Activated T-helper 1 cell treated with anti-CD3 and anti-CD28 coated beads, Interleukin-2, amount 50 U/mL, for 16 hours (primary cell): ENCODE results near the gene DNAH9.

Experiments
- DNase-seq, 2 donors: peaks; one replicate each; pipeline ENCODE4 v3.0.0-alpha.2; 2020; ENCODE audit warnings: low read depth in 1 of 2, low spot score in 1 of 2

The DNAH9 gene

GRCh38 chr17:11757815-11758214 lies 159.5 kb downstream of the DNAH9 start:
- no peak for DNase-seq

GRCh38 chr17:11768106-11768505 lies 169.8 kb downstream of the DNAH9 start:
- no peak for DNase-seq

DNA sequence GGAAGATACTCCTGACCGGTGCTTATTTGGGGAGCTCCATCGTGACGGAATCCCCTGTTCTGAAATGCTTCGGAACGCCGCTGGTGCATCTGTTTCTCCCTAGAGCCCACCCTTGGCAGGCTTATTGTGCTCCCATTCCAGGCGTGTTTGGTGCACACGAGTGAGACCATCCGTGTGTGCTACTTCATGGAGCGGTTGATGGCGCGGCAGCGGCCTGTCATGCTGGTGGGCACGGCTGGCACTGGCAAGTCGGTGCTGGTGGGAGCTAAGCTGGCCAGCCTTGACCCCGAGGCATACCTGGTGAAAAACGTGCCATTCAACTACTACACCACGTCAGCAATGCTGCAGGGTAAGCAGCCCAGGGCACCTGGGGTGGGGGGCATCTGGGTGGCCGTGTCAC lies 170.7 kb downstream of the DNAH9 start:
- no peak for DNase-seq

DNA sequence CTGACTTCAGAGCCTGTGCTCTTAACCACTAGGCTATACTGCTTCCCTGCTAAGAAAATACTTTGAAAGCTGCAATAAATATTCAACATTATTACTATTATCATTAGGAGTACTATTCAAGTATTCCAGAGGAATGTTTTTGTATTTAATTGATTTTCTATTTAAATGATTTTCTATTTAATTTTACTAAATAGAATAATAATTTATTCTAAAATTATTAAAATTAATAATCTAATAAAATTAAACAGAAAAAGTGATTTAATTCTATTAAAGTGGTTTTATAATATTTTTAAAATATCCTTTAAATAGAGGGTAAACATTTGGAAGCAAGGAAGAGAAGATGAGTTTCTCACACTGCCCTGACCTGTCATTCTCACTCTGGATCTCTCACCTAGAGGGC lies 173.8 kb downstream of the DNAH9 start:
- DNase-seq, result no peak

- no peak for DNase-seq
Measured at GRCh38 chr17:11779892-11780291, 181.6 kb downstream of the DNAH9 start.

DNA sequence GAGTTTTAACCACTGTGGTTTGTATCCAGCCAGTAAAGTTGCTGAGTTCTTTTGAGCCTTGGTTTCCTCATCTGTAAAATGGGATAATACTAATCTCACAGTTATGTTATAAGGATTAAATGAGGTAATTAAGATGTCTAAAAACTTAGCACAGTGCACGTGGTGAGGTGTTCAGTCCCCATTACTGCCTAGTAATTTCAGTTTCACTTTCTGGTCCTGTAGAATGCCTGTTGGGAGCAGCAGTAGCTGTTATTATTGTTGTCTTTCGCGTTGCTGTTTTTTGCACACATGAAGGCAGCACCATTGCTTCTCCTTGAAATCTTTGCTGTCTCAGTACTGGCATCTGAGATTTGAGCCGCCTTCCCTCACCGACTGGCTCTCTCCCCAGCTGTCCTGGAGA lies 182.4 kb downstream of the DNAH9 start:
- DNase-seq, result no peak

- DNase-seq, result no peak
Measured at GRCh38 chr17:11786711-11787438, 188.6 kb downstream of the DNAH9 start.

DNA sequence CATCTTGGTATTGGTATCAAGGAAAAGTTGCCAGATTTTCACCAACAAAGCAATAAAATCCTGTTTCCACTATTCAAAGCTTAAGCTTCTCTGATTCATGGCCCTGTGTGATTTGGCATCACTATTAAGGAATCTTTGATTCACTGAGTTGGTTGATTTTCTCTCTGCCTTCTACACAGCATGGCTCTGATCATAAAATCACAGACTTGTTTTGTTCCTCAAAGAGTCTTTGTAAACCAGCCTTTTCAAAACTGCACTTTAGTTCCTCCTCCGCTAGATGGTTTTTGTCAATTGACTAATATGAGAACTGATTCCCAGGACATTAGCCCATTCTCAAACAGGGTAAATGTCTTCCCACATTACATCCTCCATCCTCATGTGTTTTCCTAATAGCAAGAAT lies 197.6 kb downstream of the DNAH9 start:
- DNase-seq, result no peak

GRCh38 chr17:11797803-11798202 lies 199.5 kb downstream of the DNAH9 start:
- no peak for DNase-seq

DNA sequence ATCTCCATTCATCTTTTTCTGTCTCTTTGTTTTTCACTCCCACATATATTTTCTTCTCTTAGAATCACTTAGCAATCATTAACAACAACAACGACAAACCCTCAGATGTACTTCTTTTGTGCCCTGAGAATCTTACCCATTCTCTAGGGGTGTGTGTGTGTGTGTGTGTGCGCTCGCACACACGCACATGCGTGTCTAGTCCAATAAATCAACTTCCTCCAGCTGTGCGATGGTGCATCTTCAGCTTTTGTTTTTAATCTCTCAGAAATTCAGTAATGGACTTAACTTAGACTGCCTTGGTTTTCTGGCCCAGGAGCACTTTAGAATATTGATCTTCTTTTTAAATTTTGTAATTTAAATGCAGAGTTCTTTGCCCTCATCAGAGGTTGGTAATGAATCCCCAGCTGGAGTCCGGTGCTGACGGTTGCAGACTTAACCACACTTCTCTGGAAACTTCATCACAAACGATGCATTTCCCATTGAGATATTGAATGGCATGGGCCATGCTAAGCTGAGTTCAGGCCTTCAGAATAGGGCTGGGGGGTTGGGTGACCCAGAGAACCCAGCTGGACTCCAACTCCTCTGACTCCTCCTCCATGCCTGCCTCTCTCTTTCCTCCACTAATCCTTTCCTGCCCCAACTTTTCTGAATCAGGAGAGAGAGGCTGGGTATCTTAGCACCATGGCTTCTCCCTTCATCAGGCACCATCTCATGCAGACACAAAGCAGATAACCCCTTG lies 205.1 kb downstream of the DNAH9 start:
- no peak for DNase-seq

GRCh38 chr17:11805138-11805537 lies 206.9 kb downstream of the DNAH9 start:
- no peak for DNase-seq

GRCh38 chr17:11805952-11806351 lies 207.7 kb downstream of the DNAH9 start:
- no peak for DNase-seq

DNA sequence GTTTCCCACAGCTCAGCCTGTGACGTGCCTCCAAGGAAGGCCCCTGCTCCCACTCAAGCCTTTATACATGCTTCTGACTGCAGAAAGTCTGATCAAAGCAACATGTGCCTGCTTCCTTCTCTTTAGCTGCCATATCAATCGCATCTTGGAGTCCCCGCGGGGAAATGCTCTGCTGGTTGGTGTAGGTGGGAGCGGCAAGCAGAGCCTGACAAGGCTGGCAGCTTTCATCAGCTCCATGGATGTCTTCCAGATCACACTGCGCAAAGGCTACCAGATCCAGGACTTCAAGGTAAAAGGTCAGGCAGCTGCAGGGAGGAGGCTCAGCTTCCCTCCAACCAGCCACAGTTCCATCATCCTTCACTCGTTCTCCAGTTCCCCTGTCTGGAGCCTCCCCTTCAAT lies 209.3 kb downstream of the DNAH9 start:
- DNase-seq, result no peak

DNA sequence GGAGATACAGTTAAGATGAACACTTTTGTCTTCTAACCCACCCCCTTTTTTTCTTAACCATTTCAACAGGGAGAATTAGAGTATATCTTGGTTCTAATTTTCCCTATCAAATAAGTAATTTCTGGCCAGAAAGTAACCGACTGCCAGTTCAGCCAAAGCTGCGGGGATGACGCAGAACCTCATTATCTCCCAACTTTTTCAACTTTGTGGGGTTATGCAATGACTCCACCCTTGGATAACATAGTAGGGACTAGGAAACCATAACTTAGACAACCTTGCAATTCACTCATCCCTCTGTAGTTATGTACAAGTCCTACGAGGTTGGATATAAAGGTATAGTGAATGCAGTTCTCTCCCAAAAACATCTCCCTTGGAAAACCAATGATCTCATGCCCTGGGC lies 215.0 kb downstream of the DNAH9 start:
- DNase-seq, result no peak

GRCh38 chr17:11813871-11814270 lies 215.6 kb downstream of the DNAH9 start:
- DNase-seq, result no peak

- DNase-seq, result no peak
Measured at GRCh38 chr17:11814655-11815262, 216.5 kb downstream of the DNAH9 start.

GRCh38 chr17:11816409-11816808 lies 218.1 kb downstream of the DNAH9 start:
- DNase-seq, result no peak

DNA sequence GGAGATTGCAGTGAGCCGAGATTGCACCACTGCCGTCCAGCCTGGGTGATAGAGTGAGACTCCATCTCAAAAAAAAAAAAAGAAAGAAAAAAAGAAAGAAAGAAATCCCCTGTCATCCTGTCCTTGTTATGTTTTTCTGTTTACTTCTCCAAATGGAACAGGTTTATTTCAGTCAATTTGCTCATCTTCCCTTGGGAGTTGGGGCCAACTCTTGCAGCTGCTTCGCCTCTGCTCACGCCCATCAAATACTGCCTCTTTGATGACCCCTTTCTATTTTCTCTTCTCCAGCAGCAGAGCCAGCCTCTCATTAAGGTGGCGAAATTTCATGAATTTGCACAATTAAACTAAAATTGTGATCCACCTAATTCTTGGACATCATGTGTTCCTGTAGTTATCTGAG lies 225.6 kb downstream of the DNAH9 start:
- DNase-seq, result no peak

GRCh38 chr17:11825572-11826209 lies 227.4 kb downstream of the DNAH9 start:
- DNase-seq, result no peak

DNA sequence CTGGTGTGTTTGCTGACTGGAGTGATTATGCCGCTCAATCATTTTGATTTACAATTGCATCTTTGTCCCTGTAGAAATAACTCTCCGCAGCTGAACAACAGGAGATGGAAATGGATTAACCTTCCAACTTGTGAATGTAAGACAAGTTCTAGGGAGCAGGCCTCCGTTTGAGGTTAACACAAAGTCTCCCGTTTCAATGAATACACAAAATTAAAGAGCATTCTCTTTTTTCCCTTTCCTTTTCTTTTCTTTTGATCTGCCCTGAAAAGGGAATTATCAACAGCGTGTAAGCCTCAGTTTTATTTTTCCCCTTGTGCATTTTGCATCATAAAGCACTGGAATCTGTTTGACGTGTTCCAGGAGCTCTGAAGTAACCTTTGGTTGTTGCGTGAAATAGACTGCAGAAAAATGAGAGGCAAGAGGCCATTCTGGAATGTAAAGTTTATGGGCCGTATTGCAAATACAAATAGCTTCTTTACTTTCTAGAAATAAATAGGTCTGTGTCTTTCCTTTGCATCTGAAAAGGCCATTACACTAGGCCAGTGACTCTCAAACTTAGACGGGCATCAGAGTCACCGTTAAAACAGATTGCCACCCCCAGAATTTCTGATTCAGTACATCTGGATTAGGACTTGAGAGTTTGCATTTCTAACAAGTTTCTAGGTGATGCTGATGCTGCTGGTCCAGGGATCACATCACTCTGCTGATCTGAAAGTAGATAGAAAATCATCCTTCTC lies 234.3 kb downstream of the DNAH9 start:
- DNase-seq, result no peak

DNA sequence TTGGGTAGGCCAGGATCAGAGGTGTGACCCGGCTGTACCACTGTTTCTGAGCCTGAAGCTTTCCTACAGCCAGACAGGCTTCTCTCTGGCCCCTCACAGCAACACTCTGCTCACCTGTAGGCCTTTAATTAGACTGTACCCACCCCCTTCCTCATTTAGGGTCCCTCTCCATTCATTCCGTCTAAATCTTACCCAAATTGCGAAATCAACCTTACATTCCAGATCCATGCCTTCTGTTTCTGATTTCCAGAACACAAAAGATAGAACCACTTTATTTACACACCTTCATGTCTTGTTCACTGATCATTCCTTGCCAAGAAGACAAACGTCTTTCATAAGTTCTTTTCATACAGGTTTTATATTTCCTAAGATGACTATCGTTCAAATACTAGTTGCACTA lies 238.2 kb downstream of the DNAH9 start:
- DNase-seq, result no peak
